Medulla oblongata (tissue), 1 donor: Measurements from ENCODE around the gene PAPSS2.
A peak's percentile ranks its signal among the peaks of the same experiment; 100 is the strongest.
"Not testable (repeated sequence)": the region's sequence is repeated elsewhere in the genome, so short reads cannot be mapped to it uniquely, and the experiment has no call there.

Experiments
- DNase-seq: peaks from one replicate; pipeline ENCODE4 v3.0.0-alpha.2; 2015; ENCODE audit errors: extremely low spot score

Gene PAPSS2

DNA sequence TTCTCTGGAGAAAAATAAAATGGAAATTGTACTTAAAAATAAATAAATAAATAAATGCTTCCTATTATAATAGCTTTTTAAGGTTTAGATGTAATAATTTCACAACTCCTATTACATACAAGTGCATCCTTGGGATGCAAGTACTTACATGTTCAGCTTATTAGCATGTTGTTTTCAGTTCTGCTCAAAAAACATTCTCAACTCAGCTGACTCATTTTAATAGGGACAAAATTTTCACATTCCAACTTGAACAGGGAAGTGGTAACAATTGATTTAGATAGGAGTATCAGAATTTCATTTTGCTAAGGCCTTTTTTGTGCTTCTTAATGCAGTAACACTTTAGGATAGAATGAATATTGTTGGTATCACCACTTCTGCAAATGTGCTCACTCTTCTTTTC, 16.7 kb upstream of the PAPSS2 start:
- DNase-seq = no peak

DNA sequence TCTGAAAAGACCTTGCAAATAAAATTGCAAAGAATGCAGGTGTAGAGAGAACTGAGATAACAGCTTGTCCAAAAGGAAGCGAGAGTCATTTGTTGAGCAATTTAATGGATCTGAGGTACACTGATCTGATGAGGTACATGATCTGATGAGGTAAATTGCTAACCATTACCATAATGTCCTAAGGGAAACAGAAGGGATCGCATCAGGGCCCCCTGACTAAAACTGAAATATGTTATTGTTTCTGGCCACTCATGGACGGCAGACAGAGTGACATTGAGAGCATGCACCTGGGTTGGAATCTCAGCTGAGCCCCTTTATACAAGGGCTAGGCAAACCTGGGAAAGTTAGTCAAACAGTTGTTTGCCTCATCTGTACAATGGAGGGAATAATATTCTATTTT, 15.8 kb upstream of the PAPSS2 start:
- DNase-seq = no peak

DNA sequence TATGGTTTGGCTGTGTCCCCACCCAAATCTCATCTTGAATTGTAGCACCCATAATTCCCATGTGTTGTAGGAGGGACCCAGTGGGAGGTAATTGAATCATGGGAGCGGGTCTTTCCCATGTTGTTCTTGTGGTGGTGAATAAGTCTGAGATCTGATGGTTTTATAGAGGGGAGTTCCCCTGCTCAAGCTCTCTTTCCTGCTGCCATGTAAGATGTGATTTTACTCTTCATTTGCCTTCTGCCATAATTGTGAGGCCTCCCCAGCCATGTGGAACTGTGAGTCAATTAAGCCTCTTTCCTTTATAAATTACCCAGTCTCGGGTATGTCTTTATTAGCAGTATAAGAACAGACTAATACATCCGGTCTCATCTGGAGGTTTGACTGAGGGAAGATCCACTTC, 15.2 kb upstream of the PAPSS2 start:
- not testable (repeated sequence) for DNase-seq

DNA sequence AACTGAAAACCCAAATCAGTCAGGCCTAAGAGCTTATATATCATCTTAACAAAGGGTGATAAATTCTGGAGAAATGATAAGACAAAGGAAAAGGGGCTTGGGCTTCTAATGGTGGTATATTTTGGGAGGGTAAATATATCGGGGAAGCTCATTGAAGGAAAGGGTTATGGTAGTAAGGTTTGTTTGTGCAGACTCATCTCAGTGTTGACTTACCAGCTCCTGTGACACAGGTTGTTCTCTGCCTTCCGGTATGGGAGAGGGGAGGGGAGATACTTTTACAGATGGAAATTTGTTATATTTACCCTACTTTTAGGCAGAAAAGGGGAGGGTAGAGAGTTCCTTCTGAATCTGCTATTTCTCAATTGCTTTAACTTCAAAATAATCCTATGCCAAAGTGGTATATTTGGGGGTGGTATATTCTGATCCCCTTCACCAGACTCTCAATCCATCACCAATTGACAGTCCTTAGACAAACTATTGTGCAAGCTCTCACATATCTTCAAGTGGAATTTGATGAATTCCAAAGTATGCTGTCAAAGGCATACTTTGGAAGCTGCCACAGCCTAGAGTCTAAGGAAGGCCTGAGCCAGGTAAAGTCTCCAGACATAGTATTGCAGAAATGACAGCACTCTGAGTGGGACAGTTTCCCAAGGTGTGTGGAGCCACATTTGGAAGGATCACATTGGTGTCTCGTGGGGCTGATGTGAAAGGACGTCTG, 13.3 kb upstream of the PAPSS2 start:
- no peak for DNase-seq

DNA sequence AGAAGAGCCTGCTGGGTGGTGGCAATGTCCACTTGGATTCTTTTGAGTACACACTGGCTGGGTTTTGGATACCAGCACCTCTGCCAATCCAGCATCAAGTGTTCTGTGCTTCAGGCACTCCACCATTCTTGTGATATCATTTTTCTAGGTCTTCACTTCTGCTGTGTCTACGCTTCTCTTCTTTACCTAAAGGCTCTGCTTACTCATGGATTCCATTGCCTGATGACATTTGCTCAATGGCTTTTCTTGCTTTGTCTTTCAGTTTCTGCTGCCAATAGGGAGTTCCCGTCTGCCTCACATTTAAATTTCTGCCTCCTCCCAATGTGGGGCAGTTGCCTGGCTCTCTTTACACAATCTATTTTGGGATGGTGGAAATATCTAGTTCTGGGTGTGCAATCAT, 12.7 kb upstream of the PAPSS2 start:
- no peak for DNase-seq

DNA sequence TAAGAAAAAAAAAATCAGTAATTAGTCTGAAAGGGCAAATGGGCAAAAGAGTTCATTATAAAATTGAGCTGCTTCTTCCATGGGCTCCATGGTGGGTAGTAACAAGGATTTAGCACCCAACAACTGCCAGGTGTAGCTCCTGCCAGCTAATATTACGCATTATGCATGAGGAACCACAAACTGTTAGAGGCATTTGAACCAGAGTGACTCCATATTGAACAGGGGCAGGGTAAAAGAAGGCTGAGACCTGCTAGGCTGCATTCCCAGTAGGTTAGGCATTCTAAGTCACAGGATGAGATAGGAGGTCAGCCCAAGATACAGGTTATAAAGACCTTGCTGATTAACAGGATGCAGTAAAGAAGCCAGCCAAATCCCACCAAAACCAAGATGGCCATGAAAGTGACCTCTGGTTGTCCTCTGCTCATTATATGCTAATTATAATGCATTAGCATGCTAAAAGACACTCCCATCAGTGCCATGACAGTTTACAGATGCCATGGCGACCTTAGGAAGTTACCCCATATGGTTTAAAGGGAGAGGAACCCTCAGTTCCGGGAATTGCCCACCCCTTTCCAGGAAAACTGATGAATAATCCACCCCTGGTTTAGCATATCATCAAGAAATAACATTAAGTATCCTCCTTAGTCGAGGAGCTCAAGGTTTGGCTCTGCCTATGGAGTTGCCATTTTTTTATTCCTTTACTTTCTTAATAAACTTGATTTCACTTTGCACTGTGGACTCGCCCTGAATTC, 8.7 kb upstream of the PAPSS2 start:
- no peak for DNase-seq

DNA sequence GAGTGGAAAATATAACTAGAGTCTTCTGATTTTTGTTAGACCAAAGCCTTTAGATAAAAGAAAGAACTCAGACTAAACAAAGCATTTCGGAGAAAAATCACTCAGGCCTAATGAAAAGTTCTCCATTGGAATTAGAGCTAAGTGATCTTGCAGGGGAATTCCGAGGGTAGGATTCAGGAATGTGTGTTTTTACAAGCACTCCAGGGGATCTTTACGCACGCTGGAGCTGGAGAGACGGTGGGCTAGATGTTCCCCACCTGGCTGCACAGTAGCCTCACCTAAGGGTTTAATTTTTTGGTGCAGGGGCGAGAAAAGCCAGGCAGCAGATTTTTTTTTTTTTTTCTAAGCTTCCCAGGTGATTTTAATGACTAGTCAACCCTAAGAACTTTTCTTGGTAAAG, 7.9 kb upstream of the PAPSS2 start:
- DNase-seq = no peak

DNA sequence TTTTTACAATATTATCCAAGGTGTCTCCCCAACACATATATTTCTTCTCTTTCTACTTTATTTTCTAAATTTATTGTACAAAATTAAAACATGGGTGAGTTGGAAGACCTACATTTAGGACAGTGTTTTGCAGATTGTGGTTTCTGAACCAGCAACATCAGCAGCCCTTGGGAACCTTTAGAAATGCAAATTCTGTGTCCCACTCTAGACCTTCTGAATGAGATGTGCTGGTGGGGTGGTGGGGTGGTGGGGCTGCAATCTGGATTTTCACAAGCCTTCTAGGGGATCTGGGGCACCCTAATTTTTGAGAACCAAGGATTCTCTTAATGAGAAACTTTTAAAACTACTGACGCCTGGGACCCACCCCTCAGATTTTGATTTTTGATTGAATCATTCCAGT, 7.4 kb upstream of the PAPSS2 start:
- no peak for DNase-seq

DNA sequence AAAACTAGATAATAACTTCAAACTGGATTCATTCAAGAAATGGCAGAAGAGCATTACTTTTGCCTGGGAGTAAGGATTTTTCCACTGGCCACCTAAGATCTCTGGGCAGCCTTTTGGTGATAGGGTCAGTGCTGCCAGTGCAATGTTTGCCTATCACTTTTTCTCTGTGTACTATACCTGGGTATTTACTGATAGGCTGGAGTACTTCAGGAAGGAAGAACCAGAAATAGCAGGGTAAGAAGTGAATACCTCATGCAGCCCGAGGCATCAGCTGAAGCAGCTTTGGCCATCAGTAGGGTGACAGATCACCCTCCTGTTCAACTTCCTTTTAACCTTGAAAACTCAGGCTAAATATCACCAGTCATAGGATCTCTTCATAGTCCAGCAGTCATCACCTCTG, 5.5 kb upstream of the PAPSS2 start:
- DNase-seq = no peak

DNA sequence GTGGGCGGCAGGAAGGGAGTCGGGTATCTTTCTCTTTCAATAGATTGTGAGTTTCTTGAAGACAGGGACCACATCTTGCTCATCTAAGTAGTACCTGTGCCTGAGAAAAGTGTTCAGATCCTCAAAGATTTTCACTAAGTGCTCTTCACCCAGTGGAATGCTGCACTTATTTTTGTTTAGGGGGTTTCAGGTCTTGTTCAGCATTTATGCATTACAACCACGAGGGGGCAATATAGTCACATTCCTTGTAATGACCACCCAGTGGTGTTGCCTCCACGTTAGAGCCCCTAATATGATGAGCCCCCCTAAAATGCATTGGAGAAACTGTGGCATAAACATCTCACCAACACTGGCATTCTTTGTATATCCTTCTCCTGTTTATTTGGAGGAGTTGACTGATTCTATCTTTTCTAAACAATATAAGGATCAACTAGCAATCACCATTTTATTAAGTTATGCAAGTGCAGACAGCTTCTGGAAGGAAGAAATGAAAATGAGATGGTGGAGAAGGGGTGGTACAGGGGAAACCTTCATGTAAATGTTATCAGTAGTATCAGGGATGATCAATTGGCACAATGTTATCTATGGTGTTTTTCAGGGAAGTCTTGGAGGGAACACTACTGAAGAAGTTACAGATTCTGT, 3.1 kb upstream of the PAPSS2 start:
- DNase-seq = peak; percentile 74

DNA sequence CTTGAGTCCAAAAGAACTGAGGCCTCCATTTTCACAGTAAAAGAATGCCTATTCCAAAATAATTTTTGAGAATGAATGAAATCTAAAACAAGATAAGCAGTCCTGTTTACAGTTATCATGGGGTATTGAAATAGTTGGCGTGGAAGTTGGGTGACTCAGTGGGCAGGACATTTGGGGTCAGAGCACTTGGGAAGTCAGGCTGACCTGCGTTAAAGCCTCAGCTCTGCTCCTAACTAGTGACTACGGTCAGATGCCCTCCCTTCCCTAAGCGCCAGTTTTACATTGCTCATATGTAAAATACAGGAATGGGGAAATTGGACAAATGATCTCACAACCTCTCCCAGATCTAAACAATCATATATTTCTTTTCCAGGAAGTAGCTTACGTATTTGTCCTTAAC, 2.3 kb upstream of the PAPSS2 start:
- no peak for DNase-seq

DNA sequence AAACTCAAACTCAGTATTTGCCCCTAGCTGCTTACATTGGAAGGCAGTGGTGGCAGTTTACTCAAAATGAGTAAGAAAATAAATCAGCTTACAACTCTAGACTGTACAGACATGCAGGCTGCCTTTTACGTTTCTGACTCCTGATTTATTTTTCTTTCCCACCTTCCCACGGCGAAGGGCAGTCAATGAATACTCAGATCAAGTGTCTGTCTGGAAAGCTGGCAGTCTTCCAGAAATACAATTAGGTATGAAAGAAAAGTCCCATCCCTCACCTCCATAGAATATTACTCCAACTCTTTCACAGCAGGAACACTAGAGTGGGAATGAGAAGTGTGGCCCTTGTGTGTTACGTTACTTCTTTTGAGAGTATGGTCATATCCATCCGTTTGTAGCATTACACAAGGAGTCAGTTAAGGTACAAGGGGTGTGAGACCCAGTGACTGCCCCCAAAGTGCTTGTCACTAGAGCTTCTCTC, 1.3 kb upstream of the PAPSS2 start:
- no peak for DNase-seq

DNA sequence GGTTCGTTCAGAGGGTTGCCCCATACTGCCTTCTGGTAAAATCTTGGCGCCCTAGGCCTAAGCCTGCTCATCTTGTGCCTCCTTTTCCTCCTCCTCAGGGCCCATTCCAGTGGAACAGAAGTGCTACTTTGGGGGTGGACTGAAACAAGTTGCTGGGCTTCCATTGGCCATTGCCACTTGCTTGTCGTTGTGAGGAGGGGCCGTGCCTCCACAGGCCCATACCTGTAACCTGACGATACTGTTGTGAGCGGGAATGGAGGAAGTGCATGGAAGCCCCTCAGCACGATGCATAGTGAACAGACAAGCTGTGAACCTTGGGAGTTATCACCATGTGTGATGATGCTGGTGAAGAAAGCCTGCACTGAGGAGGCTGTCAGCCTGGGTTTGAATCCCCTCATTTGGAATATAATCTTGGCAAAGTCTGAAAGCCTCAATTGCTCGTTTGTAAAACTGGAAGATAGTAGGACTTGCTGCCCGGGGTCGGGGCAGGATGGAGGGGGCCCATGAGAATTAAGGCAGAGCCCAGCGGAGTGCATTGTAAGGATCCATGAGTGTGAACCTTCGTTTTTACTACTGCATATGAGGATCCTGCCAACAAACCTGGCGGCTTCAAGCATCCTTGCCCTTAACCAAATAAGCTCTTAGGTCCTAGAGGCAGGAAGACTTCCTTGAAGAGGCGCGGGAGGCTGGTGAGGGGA, 671 bp upstream of the PAPSS2 start:
- DNase-seq = no peak

DNA sequence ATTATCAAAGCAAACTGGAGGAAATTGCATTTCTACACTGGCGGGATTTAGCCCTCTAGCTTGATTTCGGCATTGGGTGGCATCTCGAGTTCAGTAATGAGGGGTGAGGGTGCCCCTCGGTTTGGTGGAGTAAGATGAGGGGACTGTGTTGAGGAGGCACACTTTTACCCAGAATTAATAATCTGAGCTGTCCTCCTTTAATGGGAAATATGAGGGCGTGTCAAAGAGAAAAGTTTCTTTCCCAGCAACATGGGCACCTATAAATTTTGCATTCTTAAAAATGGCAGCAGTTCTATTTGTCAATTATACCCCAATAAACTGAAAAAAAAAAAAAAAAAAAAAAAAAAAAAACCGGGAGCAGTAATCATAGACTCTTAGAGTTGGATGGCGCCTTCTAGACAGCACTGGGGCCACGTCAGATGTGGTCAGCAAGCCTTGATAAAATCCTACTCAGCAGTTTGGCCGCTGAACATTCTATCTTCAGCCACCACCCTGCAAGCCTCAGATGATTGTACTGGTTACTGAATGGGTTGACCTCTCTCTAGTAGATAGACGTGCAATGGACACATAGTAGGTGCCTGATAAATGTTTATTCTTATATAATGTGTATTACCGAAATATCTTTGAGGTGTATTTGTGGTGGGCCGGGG, 931 bp downstream of the PAPSS2 start:
- no peak for DNase-seq

DNA sequence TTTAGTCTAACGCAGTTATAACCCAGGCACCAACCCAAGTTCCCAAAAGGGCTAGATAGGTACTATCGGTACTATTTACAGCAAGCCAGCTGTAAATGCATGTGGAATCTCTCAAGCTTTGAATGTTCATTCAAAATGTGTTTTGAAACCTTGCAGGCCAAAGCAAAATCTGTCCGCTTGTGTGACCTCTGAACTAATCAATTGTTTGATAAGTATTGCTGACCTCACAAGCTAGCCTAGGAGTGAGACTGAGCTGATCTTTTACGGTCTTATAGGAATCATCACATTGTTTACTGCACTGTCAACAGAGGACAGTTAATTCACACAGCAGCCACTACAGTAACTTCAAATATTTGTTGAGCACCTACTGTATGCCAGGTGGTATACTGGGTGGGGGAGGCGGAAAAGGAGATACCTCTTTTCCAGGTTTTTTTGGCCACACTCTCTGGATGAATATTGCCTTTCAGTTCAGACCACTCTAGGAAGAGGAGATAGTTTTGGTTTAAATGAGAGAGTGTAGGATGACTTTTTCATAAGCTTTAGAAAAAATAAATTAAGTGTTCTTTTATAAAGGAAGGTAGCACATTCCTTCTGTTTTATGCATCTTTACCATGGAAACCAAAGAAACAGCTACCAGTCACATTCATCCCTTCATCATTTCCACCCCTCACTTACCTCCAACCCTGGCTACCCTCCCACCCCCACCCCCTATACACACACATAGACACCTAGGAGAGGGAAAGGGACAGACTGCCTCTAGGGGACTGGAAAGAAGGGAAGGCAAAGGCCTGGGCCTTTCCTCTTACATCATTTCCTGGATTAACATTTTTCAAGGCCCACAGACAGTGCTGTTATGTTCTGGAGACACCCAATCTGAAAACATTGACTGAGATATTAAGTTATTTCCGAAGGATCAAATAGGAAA, 2.4 kb downstream of the PAPSS2 start:
- no peak for DNase-seq

DNA sequence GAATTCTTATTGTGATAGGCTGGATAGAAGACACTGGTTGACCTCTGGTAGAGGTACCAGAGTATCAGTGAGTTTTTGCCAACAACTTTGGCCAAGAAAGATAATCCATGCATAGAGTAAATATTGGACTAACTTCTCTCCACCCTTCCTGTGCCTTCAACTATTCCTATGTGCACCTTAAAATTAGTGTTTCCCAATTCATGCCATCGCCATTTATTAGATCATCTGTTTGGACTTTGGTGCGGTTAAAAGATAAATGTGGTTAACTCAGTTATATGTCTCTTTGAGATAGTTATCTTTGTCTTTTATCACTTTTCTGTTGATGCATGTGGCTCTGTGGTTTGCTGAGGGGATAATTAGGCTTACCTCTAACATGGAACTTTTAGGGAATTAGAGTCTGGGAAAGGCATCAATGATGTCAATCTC, 4.6 kb downstream of the PAPSS2 start:
- DNase-seq = no peak

DNA sequence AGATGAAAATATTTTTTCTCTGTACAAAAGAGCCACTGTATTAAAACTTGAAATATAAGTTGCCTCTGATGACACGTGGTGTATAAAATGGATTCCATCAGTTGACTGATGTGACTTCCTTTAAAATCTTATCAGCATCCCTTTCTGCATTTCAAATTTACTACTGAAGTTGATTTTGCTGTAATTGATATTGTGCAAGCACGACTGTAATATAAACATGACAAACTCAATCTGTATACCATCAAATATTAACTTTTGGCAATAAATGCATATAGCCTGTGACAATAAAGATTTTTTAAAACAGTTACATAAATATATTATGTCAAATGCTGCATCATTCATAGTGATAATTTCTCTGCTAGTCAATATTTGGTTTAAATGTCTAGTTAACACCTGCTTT, 7.8 kb downstream of the PAPSS2 start:
- DNase-seq = no peak

DNA sequence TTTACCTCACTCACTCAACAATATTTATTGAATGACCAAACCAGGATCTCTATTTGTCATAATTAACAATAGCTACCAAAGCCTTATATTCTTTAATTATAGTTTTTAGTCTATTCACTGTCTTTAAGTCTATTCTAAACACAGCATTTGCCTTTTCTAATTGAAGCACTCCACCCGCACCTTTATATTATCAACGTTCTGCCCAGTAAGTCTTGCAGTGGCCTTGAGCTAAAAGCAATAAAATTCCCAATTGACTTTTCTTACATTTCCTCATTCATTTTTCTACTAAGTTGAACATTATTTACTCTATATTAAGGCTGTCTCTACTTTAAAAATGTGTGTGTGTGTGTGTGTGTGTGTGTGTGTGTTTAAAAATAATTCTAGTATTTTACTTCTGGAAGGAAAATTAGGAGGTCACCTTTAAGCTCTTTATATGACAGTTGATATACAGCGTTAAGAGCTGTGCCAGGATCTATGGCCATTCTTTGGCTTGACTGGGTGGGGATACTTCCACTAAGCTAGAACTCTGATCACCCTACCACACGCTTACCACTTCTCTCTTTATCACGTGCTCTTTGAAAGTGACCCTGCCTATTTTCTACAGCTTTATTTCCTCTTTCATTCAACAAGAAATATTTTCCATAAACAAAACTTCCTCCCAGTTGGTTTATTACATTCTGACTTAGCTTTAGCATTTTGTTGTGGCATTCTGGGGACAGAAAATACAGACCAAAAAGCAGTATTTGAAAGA, 8.8 kb downstream of the PAPSS2 start:
- no peak for DNase-seq

DNA sequence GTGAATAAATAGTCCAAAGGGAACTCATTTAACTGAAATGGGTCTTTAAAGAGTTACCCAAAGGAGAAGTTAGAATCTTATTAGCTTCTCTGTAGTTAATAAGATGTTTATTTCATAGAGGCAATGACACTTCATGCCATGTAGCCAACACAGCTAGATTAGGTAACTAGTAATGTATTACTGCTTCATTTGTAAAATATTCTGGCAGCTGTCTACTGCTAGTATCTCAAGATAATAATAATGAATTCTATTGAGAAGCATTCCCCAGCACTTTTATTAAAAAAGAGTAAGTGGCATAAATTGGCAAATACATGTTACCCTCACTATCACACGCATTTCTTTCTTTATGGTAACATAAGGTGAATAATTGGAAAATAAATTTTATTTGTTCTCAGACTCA, 10.1 kb downstream of the PAPSS2 start:
- DNase-seq = no peak

DNA sequence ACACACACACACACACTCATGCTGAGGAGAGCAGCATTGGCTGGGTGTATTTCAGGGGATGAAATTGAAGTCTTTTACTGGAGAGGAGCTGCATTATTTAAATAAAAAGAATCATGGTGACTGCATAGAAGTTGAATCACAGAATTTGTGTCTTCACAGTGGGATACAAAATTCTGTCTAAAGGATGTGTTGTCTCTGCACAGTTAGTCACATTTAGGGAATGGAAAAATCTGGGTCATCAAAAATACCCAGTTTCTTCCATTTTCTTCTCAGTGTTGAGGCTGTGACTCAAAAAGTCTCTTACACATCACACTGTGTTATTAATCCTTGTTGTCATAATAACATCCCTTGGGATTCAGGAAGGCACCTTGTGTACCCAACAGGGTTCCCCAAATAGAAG, 10.9 kb downstream of the PAPSS2 start:
- DNase-seq = no peak
